NCI-H2227 (cell line): ENCODE results near the gene LRRC7.
"Not testable (repeated sequence)": the region's sequence is repeated elsewhere in the genome, so short reads cannot be mapped to it uniquely, and the experiment has no call there.

Source experiments
- DNase-seq: peaks from one replicate; lab custom pipeline; 2025; ENCODE audit not compliant: unreplicated experiment; lab: John Stamatoyannopoulos, UW

LRRC7 gene

GRCh38 chr1:69946935-69947334, 379.2 kb downstream of the LRRC7 start:
- DNase-seq: no peak

- DNase-seq: no peak
These were observed 380.1 kb downstream of the LRRC7 start for GRCh38 chr1:69947837-69948236.

GRCh38 chr1:69952676-69953075, 385.0 kb downstream of the LRRC7 start:
- DNase-seq: no peak

GRCh38 chr1:69962452-69962851, 394.7 kb downstream of the LRRC7 start:
- not testable (repeated sequence) for DNase-seq

GRCh38 chr1:69967245-69967766, 399.6 kb downstream of the LRRC7 start:
- DNase-seq: no peak

GRCh38 chr1:69976896-69977295, 409.2 kb downstream of the LRRC7 start:
- no peak for DNase-seq

GRCh38 chr1:69982992-69983391, 415.3 kb downstream of the LRRC7 start:
- DNase-seq: no peak

- no peak for DNase-seq
These were observed 417.7 kb downstream of the LRRC7 start for GRCh38 chr1:69985376-69985775.

- DNase-seq: no peak
These were observed 418.2 kb downstream of the LRRC7 start for GRCh38 chr1:69985901-69986439.

GRCh38 chr1:69987881-69988280, 420.2 kb downstream of the LRRC7 start:
- DNase-seq: no peak

- no peak for DNase-seq
These were observed 423.9 kb downstream of the LRRC7 start for GRCh38 chr1:69991644-69992043.

GRCh38 chr1:69992594-69992993, 424.9 kb downstream of the LRRC7 start:
- no peak for DNase-seq

GRCh38 chr1:69993810-69994209, 426.1 kb downstream of the LRRC7 start:
- DNase-seq: no peak

GRCh38 chr1:69994241-69994640, 426.5 kb downstream of the LRRC7 start:
- no peak for DNase-seq

GRCh38 chr1:69998847-69999246, 431.1 kb downstream of the LRRC7 start:
- no peak for DNase-seq

- no peak for DNase-seq
These were observed 435.6 kb downstream of the LRRC7 start for GRCh38 chr1:70003211-70003908.

- no peak for DNase-seq
These were observed 437.8 kb downstream of the LRRC7 start for GRCh38 chr1:70005386-70006034.

- no peak for DNase-seq
These were observed 440.9 kb downstream of the LRRC7 start for GRCh38 chr1:70008660-70009059.

GRCh38 chr1:70017770-70018169, 450.0 kb downstream of the LRRC7 start:
- DNase-seq: no peak

GRCh38 chr1:70024272-70024671, 456.6 kb downstream of the LRRC7 start:
- DNase-seq: no peak

GRCh38 chr1:70025052-70025451, 457.3 kb downstream of the LRRC7 start:
- DNase-seq: no peak

GRCh38 chr1:70025846-70026245, 458.1 kb downstream of the LRRC7 start:
- no peak for DNase-seq
